Thyroid gland (tissue), 4 donors: Measurements from ENCODE around the gene CHST8. TPM values are rescaled to one million over a fixed set of nuclear protein-coding genes. Genes with fewer than 3 reads are reported as not detected.

Experiments used
- DNase-seq, 2 donors: peaks; one replicate each; pipeline ENCODE4 v3.0.0-alpha.2; 2019
- H3K27ac ChIP-seq, 3 donors: fragments of 200-600 bp; sonication (generic); 1 replicate in 2 of 3; 2 replicates in 1 of 3; pipeline ENCODE4 v1.5.1; 2016 to 2019; ENCODE audit warnings: mild to moderate bottlenecking in 1 of 3, moderate library complexity in 1 of 3
- H3K27me3 ChIP-seq: fragments of 200-600 bp; sonication (generic); one replicate; pipeline ENCODE4 v1.5.1; 2019
- H3K36me3 ChIP-seq, 2 donors: fragments of 200-600 bp; sonication (generic); one replicate each; pipeline ENCODE4 v1.5.1; 2016 to 2019
- H3K4me1 ChIP-seq, 2 donors: fragments of 200-600 bp; sonication (generic); one replicate each; pipeline ENCODE4 v1.5.1; 2017 to 2019
- H3K4me3 ChIP-seq, 3 donors: fragments of 200-600 bp; sonication (generic); replicated peaks in 1 of 3; 1 replicate in 2 of 3; 2 replicates in 1 of 3; pipeline ENCODE4 v1.5.1; 2016; ENCODE audit warnings: mild to moderate bottlenecking in 1 of 3
- H3K9me3 ChIP-seq: fragments of 200-600 bp; sonication (generic); one replicate; pipeline ENCODE4 v1.5.1; 2017
- CTCF ChIP-seq, 6 experiments: fragments of 200-600 bp in 3 of 6; fragments of 450-650 bp in 3 of 6; sonication (generic) in 3 of 6; IDR thresholded peaks; one replicate each; pipeline ENCODE4 v1.5.1; 2016 to 2019; ENCODE audit warnings: antibody characterized with exemption in 6 of 6, mild to moderate bottlenecking in 2 of 6, inconsistent platforms in 1 of 6, moderate library complexity in 1 of 6
- POLR2A ChIP-seq, 2 donors: fragments of 450-650 bp; IDR thresholded peaks; one replicate each; pipeline ENCODE4 v1.6.1; 2017; ENCODE audit warnings: antibody characterized with exemption in 2 of 2, mild to moderate bottlenecking in 2 of 2, moderate library complexity in 1 of 2
- WGBS, 2 donors: methylation state at CpG; one replicate each; pipeline ENCODE4 v1.1.5; 2017; 5-methylcytosine and 5-hydroxymethylcytosine counted together
- intact Hi-C: fragments of 100-400 bp; cut with DNase I; formaldehyde crosslinking; loops from one replicate; pipeline ENCODE4 v1.15.1; 2023
- total RNA-seq, 4 donors: library from RNA; depleted of rRNA; stranded (reverse); fragments of >200 nt; gene quantifications; one replicate each; pipeline ENCODE4 v1.2.3, GENCODE V29; 2016

CHST8 gene
- total RNA-seq, 4 donors from 2014 or later = 0.83 to 2.6 (median 1.4) TPM; not detected in 1

GRCh38 chr19:33755099-33756035 lies 133.6 kb downstream of the CHST8 start:
- no peaks in the 10 kb centered on the region for H3K9me3 ChIP-seq
- no peaks in the 10 kb centered on the region for H3K27me3 ChIP-seq
- DNase-seq = no peak
- no peaks in the 10 kb centered on the region for H3K36me3 ChIP-seq
- 58 to 73% methylated on average over 25 to 26 of the region's 26 CpGs for WGBS, 2 donors
- H3K4me3 ChIP-seq = no peak overlapping the region
- no peak overlapping the region for H3K27ac ChIP-seq
- peaks cover 12 to 17% of the 10 kb centered on the region in 2 donors for H3K4me1 ChIP-seq
- TF ChIP-seq POLR2A (IDR thresholded peaks at IDR 0.05) = no peak
- no peak for TF ChIP-seq CTCF (IDR thresholded peaks at IDR 0.05)
- intact Hi-C loops = no loop called here

GRCh38 chr19:33756177-33756576 lies 134.4 kb downstream of the CHST8 start:
- no peak for TF ChIP-seq CTCF (IDR thresholded peaks at IDR 0.05)
- TF ChIP-seq POLR2A (IDR thresholded peaks at IDR 0.05) = no peak
- H3K4me1 ChIP-seq = peaks cover 12 to 17% of the 10 kb centered on the region in 2 donors
- H3K27ac ChIP-seq = no peak overlapping the region
- H3K27me3 ChIP-seq = no peaks in the 10 kb centered on the region
- intact Hi-C loops = no loop called here
- H3K36me3 ChIP-seq = no peaks in the 10 kb centered on the region
- no peaks in the 10 kb centered on the region for H3K9me3 ChIP-seq
- DNase-seq = no peak
- 85 to 92% methylated on average over 11 of the region's 11 CpGs for WGBS, 2 donors
- H3K4me3 ChIP-seq = no peak overlapping the region

GRCh38 chr19:33758541-33759013 lies 136.8 kb downstream of the CHST8 start:
- intact Hi-C loops = no loop called here

GRCh38 chr19:33759356-33759755 lies 137.6 kb downstream of the CHST8 start:
- H3K36me3 ChIP-seq = no peaks in the 10 kb centered on the region
- no peaks in the 10 kb centered on the region for H3K9me3 ChIP-seq
- TF ChIP-seq CTCF (IDR thresholded peaks at IDR 0.05) (no peak), POLR2A (IDR thresholded peaks at IDR 0.05) (no peak)
- no peak for DNase-seq
- no peak overlapping the region for H3K4me3 ChIP-seq
- H3K27ac ChIP-seq = peak overlapping the region in 2 of 3 donors; percentile 65 to 77
- WGBS, 2 donors = 91 to 100% methylated on average over 5 to 7 of the region's 7 CpGs
- peaks cover 12 to 17% of the 10 kb centered on the region in 2 donors for H3K4me1 ChIP-seq
- no peaks in the 10 kb centered on the region for H3K27me3 ChIP-seq
- intact Hi-C loops = no loop called here

More at GRCh38 chr19:33758541-33759013, 136.8 kb downstream of the CHST8 start:
- Histone ChIP-seq H3K27ac (peak overlapping the region; percentile 31 to 77 (median 65)), H3K4me3 (no peak overlapping the region), H3K9me3 (no peaks in the 10 kb centered on the region), H3K4me1 (peaks cover 12 to 17% of the 10 kb centered on the region in 2 donors), H3K36me3 (no peaks in the 10 kb centered on the region), H3K27me3 (no peaks in the 10 kb centered on the region)
- peak; percentile 83 to 85 for DNase-seq
- 20 to 31% methylated on average over 12 of the region's 12 CpGs for WGBS, 2 donors
- TF ChIP-seq POLR2A (IDR thresholded peaks at IDR 0.05) = peak in 1 of 2 donors; percentile 46
- no peak for TF ChIP-seq CTCF (IDR thresholded peaks at IDR 0.05)
